Omental fat pad (tissue), 4 donors: Measurements from ENCODE around the gene TBC1D22A. TPM values are rescaled to one million over a fixed set of nuclear protein-coding genes. Genes with fewer than 3 reads are reported as not detected.

Experiments used
- ATAC-seq: fragments of 150-250 bp; one replicate; pipeline ENCODE4 v1.9.1; 2016; ENCODE audit warnings: mild to moderate bottlenecking, moderate library complexity; ENCODE audit not compliant: low FRiP score
- DNase-seq: peaks from one replicate; pipeline ENCODE4 v3.0.0-alpha.2; 2019; ENCODE audit warnings: low spot score
- CTCF ChIP-seq, 3 donors: fragments of 450-650 bp; IDR thresholded peaks; one replicate each; pipeline ENCODE4 v1.5.1; 2016 to 2017; ENCODE audit warnings: antibody characterized with exemption in 3 of 3, mild to moderate bottlenecking in 3 of 3, moderate library complexity in 2 of 3
- total RNA-seq, 4 donors: library from RNA; depleted of rRNA; stranded (reverse); fragments of >200 nt; gene quantifications; one replicate each; pipeline ENCODE4 v1.1.0, GENCODE V29; 2016

TBC1D22A gene
- total RNA-seq, 4 donors from 2014 or later, result 21.3 to 31.2 (median 24.5) TPM

GRCh38 chr22:46766611-46767010 is 4.2 kb downstream of the TBC1D22A start:
- no peak for TF ChIP-seq CTCF (IDR thresholded peaks at IDR 0.05)
- no peak for DNase-seq
- ATAC-seq, result no peak

- TF ChIP-seq CTCF (IDR thresholded peaks at IDR 0.05), result no peak
- no peak for ATAC-seq
- no peak for DNase-seq
These were observed 5.0 kb downstream of the TBC1D22A start for GRCh38 chr22:46767249-46767985.

- DNase-seq, result no peak
- no peak for TF ChIP-seq CTCF (IDR thresholded peaks at IDR 0.05)
- ATAC-seq, result no peak
These were observed 6.8 kb downstream of the TBC1D22A start for GRCh38 chr22:46769191-46769675.

GRCh38 chr22:46769706-46770105 is 7.3 kb downstream of the TBC1D22A start:
- no peak for ATAC-seq

GRCh38 chr22:46770151-46770641 is 7.7 kb downstream of the TBC1D22A start:
- ATAC-seq (no peak), DNase-seq (no peak)
- TF ChIP-seq CTCF (IDR thresholded peaks at IDR 0.05), result no peak

More at GRCh38 chr22:46769706-46770105, 7.3 kb downstream of the TBC1D22A start:
- no peak for TF ChIP-seq CTCF (IDR thresholded peaks at IDR 0.05)
- DNase-seq, result no peak

- TF ChIP-seq CTCF (IDR thresholded peaks at IDR 0.05), result no peak
- ATAC-seq (no peak), DNase-seq (no peak)
These were observed 8.3 kb downstream of the TBC1D22A start for GRCh38 chr22:46770726-46771125.

- ATAC-seq (no peak), DNase-seq (no peak)
- no peak for TF ChIP-seq CTCF (IDR thresholded peaks at IDR 0.05)
These were observed 10.6 kb downstream of the TBC1D22A start for GRCh38 chr22:46773076-46773475.
